Activated CD4-positive, alpha-beta memory T cell treated with anti-CD3 and anti-CD28 coated beads for 36 hours (primary cell): ENCODE data around the gene RELN. TPM values are rescaled to one million over a fixed set of nuclear protein-coding genes. Genes with fewer than 3 reads are reported as not detected.

Experiments
- CTCF ChIA-PET: fragments of 350-600 bp; sonication (Branson Sonifier 250); formaldehyde crosslinking; loops from one replicate; lab custom pipeline; 2021; ENCODE audit warnings: antibody characterized with exemption, inconsistent platforms; lab: Charles Lee
- POLR2A ChIA-PET: fragments of 350-600 bp; sonication (Branson Sonifier 250); formaldehyde crosslinking; loops from one replicate; lab custom pipeline; 2021; ENCODE audit warnings: antibody characterized with exemption; lab: Charles Lee
- DNase-seq: peaks from one replicate; pipeline ENCODE4 v3.0.0-alpha.2; 2020
- H3K27ac Mint-ChIP-seq: one replicate; pipeline ENCODE4 v1.8.0; 2021; ENCODE audit warnings: mixed read lengths
- H3K27me3 Mint-ChIP-seq: one replicate; pipeline ENCODE4 v1.8.0; 2021; ENCODE audit warnings: mixed read lengths
- H3K36me3 Mint-ChIP-seq: one replicate; pipeline ENCODE4 v1.8.0; 2021; ENCODE audit warnings: mixed read lengths
- H3K4me1 Mint-ChIP-seq: one replicate; pipeline ENCODE4 v1.8.0; 2021; ENCODE audit warnings: low read depth, mixed read lengths
- H3K4me3 Mint-ChIP-seq: one replicate; pipeline ENCODE4 v1.8.0; 2021; ENCODE audit warnings: mild to moderate bottlenecking, mixed read lengths
- H3K9me3 Mint-ChIP-seq: one replicate; pipeline ENCODE4 v1.8.0; 2021; ENCODE audit warnings: mixed read lengths
- intact Hi-C: fragments of 100-400 bp; cut with micrococcal nuclease; formaldehyde crosslinking; loops from one replicate; pipeline ENCODE4 v1.15.1; 2023
- total RNA-seq, 2 experiments: library from RNA; stranded (reverse); gene quantifications; one replicate each; pipeline ENCODE4 v1.2.3, GENCODE V29; 2021

Gene RELN
- total RNA-seq, 2 experiments from 2014 or later = not detected

- intact Hi-C loops = no loop called here
- no peaks in the 10 kb centered on the region for H3K36me3 Mint-ChIP-seq
- H3K9me3 Mint-ChIP-seq = no peaks in the 10 kb centered on the region
- no peak overlapping the region for H3K4me3 Mint-ChIP-seq
- DNase-seq = no peak
- CTCF ChIA-PET = no interaction called here
- no peaks in the 10 kb centered on the region for H3K4me1 Mint-ChIP-seq
- H3K27ac Mint-ChIP-seq = no peak overlapping the region
- POLR2A ChIA-PET = no interaction called here
- H3K27me3 Mint-ChIP-seq = peaks cover 4% of the 10 kb centered on the region
Measured at GRCh38 chr7:103687272-103687671, 302.2 kb downstream of the RELN start.

DNA sequence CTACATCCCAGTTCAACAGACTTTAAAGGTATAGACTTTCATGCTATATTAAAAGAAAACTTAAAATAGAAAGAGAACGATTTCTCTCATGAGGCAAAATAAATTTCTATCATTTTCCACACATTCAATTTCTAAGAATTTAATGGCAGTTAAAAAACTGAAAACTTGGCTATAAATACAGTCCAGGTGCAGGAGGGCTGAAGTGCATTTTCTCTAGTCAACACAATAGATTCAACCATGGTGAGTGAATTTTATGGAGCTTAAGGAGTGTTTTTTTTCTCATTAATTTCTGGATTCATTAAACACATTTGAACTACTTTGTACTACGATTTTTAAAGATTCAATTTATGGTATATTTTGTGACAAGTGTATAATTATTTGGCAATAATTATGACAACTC, 302.7 kb downstream of the RELN start:
- ChIA-PET POLR2A (no interaction called here), CTCF (no interaction called here)
- Mint-ChIP-seq H3K36me3 (no peaks in the 10 kb centered on the region), H3K4me3 (no peak overlapping the region), H3K9me3 (no peaks in the 10 kb centered on the region), H3K4me1 (no peaks in the 10 kb centered on the region), H3K27ac (no peak overlapping the region), H3K27me3 (peaks cover 4% of the 10 kb centered on the region)
- DNase-seq = no peak
- intact Hi-C loops = no loop called here

DNA sequence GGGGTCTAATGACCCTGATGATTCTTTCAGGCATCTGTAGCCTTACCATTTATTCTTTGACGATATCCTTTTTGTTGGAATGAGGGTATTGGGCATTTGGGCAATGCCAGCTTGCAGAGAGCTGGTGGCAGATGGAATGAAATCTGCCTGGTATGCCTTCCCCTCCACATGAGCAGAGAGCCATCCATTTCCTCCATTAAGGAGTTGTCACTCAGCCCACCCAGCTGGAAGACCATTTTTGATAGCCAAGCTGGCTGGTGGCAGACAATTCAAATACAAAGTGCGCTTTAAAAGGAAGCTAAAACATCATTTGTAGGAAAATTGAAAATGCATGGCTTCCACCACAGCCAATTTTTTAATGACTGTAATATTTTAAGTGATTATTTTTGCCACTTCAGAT, 303.4 kb downstream of the RELN start:
- no peak overlapping the region for H3K4me3 Mint-ChIP-seq
- ChIA-PET POLR2A (no interaction called here), CTCF (no interaction called here)
- H3K9me3 Mint-ChIP-seq = no peaks in the 10 kb centered on the region
- intact Hi-C loops = no loop called here
- no peaks in the 10 kb centered on the region for H3K36me3 Mint-ChIP-seq
- peaks cover 4% of the 10 kb centered on the region for H3K27me3 Mint-ChIP-seq
- DNase-seq = no peak
- H3K27ac Mint-ChIP-seq = no peak overlapping the region
- no peaks in the 10 kb centered on the region for H3K4me1 Mint-ChIP-seq

DNA sequence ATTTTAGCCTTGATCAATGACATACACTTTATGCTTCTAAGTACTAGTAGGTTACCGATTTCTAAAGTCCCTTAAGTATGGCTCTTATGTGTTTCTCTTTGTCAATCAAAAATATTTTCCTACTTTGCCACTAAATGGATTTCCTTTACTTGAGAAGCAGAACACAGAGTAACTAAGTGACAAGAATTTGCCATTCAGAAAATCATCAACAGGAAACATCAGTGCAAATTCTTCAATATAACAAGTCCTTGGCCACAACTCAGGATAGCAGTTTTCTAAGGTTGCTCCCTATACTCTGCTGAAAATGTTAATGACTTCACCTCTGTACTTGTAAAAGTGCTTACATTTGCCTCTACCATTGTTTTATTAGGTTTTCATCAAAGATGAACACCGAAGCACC, 303.8 kb downstream of the RELN start:
- POLR2A ChIA-PET = no interaction called here
- H3K4me1 Mint-ChIP-seq = no peaks in the 10 kb centered on the region
- H3K4me3 Mint-ChIP-seq = no peak overlapping the region
- CTCF ChIA-PET = no interaction called here
- H3K27me3 Mint-ChIP-seq = peaks cover 4% of the 10 kb centered on the region
- DNase-seq = no peak
- H3K27ac Mint-ChIP-seq = no peak overlapping the region
- H3K36me3 Mint-ChIP-seq = no peaks in the 10 kb centered on the region
- intact Hi-C loops = no loop called here
- no peaks in the 10 kb centered on the region for H3K9me3 Mint-ChIP-seq

DNA sequence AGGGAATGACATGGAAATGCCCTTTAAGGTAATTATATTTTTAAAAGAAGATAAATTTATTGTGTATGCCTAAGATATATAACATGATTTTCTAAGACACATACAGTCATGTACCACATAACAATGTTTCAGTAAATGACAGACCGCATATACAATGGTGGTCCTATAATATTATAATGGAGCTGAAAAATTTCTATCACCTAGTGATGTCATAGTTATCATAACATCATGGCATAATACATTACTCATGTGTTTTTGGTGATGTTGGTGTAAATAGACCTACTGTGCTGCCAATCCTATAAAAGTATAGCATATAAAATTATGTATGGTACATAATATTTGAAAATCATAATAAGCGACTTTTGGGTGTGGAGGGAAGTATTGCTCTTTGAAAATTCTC, 306.1 kb downstream of the RELN start:
- Mint-ChIP-seq H3K9me3 (no peaks in the 10 kb centered on the region), H3K36me3 (no peaks in the 10 kb centered on the region), H3K27ac (no peak overlapping the region), H3K4me1 (no peaks in the 10 kb centered on the region), H3K4me3 (no peak overlapping the region), H3K27me3 (peaks cover 4% of the 10 kb centered on the region)
- CTCF ChIA-PET = no interaction called here
- intact Hi-C loops = no loop called here
- POLR2A ChIA-PET = no interaction called here
- no peak for DNase-seq

DNA sequence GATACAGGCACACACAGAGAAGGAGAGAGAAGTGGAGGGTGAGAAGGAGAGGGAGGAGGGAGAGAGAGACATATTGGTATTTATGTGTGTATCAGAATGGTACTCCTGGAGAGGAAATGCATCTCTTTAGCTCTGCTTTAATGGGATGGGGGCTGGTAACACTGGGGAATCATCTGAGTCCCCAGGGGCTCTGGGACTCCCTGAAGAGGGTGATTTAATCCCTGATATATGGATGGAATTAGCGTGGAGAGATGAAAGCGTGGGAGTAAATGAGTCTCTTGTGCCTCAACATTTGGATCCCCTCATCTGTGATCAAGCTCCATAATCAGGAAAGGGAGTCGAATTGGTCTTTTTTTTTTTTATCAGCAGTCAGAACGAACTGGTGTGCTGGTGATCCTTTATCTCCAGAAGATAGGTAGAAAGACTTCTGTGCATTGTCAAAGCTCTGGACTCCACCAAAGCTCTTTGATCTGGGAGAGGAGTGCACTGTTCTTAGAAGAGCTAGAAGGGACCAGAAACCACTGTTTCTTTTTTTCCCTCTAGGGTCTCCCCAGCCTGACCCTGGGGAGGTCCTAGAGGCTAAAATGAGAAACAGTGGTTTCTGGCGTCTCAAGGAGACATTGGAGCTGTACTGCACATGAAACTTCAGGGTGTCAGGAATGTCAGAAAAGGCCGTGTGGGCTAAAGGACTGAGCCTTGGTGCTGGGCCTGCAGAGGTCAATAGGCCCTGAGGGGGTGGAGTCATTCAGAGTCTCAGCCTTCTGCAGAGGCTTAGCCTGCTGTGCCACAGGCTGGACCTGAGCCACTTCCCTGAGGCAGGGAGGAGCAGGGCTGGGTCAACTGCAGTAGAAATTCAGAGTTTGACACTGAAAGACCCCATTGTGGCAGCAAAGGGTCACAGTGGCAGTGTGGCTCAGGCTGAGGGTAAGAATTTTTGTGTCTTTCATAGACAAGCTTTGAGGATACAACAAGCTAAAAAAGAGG, 309.0 kb downstream of the RELN start:
- H3K4me3 Mint-ChIP-seq = no peak overlapping the region
- intact Hi-C loops = no loop called here
- CTCF ChIA-PET = interaction anchor here (0.6 kb wide), 1 partner anchor 10 kb away, joined by 3 read pairs; no protein-coding TSS in a partner anchor
- H3K9me3 Mint-ChIP-seq = peaks cover 7% of the 10 kb centered on the region
- H3K4me1 Mint-ChIP-seq = no peaks in the 10 kb centered on the region
- no peaks in the 10 kb centered on the region for H3K27me3 Mint-ChIP-seq
- DNase-seq = no peak
- H3K36me3 Mint-ChIP-seq = no peaks in the 10 kb centered on the region
- H3K27ac Mint-ChIP-seq = no peak overlapping the region
- POLR2A ChIA-PET = no interaction called here

DNA sequence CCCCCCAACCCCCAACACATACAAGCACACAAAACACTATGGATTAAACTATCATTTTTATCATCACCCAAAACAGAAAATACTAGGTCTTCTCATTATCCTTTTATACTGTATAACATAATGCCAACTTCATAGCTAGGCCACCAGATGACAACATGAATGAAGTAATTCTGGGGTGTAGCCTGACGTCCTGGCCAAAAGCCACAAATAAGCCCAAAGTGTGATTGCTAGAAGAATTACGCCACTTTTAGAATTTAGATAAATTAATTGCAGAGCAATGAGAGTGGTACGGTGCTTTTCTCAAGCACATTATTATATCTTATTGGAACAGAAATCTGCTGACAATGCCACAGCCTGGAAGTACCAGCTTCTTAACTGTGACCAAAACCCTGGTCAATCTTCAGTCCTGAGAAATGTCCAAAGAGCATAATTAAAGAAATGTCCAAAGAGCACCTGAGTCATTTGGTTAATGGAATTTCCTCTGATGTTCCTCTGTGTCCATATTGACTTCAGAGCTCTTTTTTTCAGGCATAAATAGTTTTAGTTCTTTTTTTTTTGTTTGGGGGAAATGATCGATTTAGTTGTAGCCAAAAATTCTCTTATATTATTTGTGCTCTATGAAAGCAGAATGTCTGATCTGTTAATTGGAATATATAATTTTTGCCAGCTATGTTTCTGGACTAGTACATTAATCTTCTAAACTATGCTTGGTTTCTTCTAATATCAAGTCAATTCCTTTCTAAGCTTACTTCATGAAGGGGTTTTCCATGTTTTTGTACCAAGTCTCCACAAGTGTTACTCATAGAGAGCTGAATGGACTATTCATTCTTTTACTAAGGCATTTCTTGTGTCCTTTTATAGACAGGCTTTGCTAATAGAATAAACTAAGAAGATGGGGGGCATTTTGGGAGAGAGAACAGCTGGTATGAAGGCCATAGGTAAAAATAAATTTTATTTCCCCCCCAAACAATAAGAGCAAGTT, 310.0 kb downstream of the RELN start:
- H3K9me3 Mint-ChIP-seq = peaks cover 7% of the 10 kb centered on the region
- no peak overlapping the region for H3K4me3 Mint-ChIP-seq
- H3K27ac Mint-ChIP-seq = no peak overlapping the region
- ChIA-PET POLR2A (no interaction called here), CTCF (no interaction called here)
- intact Hi-C loops = no loop called here
- no peak for DNase-seq
- H3K4me1 Mint-ChIP-seq = no peaks in the 10 kb centered on the region
- no peaks in the 10 kb centered on the region for H3K36me3 Mint-ChIP-seq
- H3K27me3 Mint-ChIP-seq = no peaks in the 10 kb centered on the region

GRCh38 chr7:103668279-103668941, 321.0 kb downstream of the RELN start:
- Mint-ChIP-seq H3K27ac (no peak overlapping the region), H3K36me3 (no peaks in the 10 kb centered on the region), H3K4me3 (no peak overlapping the region), H3K4me1 (no peaks in the 10 kb centered on the region), H3K27me3 (no peaks in the 10 kb centered on the region), H3K9me3 (no peaks in the 10 kb centered on the region)
- DNase-seq = no peak
- ChIA-PET POLR2A (no interaction called here), CTCF (no interaction called here)
- intact Hi-C loops = no loop called here

GRCh38 chr7:103666326-103666725, 323.1 kb downstream of the RELN start:
- Mint-ChIP-seq H3K27ac (no peak overlapping the region), H3K4me1 (no peaks in the 10 kb centered on the region), H3K36me3 (no peaks in the 10 kb centered on the region), H3K4me3 (no peak overlapping the region), H3K27me3 (no peaks in the 10 kb centered on the region), H3K9me3 (no peaks in the 10 kb centered on the region)
- intact Hi-C loops = no loop called here
- ChIA-PET CTCF (no interaction called here), POLR2A (no interaction called here)
- no peak for DNase-seq

- H3K4me1 Mint-ChIP-seq = no peaks in the 10 kb centered on the region
- no peak for DNase-seq
- intact Hi-C loops = no loop called here
- no peaks in the 10 kb centered on the region for H3K36me3 Mint-ChIP-seq
- H3K9me3 Mint-ChIP-seq = no peaks in the 10 kb centered on the region
- no peaks in the 10 kb centered on the region for H3K27me3 Mint-ChIP-seq
- ChIA-PET CTCF (no interaction called here), POLR2A (no interaction called here)
- H3K27ac Mint-ChIP-seq = no peak overlapping the region
- no peak overlapping the region for H3K4me3 Mint-ChIP-seq
Measured at GRCh38 chr7:103664577-103664976, 324.9 kb downstream of the RELN start.

DNA sequence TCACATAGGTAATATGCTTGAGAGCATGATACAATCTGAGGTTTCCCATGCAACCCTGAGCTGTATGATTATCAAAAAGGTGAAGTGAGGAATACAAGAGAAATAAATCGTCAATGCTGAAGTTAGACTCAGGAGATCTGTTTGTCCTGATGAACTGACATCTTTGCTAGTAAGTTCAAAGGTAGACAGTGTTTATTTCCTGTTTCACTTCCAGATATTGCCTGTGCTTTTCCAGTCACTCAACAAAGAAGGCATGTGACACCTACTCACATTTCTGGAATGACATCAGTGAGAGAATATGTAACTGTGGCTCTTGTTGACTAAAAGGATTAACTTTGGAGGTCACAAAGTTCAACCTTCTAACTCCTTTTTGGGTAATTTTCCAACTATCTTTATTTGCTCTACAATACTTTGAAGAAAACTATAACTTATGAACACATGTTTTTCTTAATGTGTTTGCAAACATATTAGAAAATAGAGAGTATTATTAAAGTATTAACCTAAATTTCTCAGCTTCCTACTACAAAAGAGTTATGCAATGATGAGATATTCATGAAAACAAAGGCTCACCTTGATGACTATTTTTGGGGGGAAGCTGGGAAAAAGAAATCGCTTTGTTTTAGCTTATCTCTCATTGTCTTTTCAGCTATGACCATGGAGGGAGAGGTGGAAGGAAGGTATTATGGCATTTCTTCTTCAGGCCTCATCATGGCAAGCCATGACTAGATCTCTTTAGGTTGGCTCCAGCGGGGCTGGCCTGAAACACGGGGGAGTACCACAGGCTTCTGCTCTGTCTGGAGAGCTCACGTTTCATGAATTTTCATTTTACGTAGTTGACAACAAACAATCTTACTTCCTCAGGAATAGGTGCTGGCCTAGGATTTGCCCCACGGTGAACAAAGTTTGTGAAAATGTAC, 328.7 kb downstream of the RELN start:
- ChIA-PET CTCF (no interaction called here), POLR2A (no interaction called here)
- Mint-ChIP-seq H3K27ac (no peak overlapping the region), H3K4me3 (no peak overlapping the region), H3K27me3 (peaks cover 1% of the 10 kb centered on the region), H3K9me3 (no peaks in the 10 kb centered on the region), H3K4me1 (no peaks in the 10 kb centered on the region), H3K36me3 (no peaks in the 10 kb centered on the region)
- intact Hi-C loops = no loop called here
- DNase-seq = no peak
